OCI-LY7 (cell line): Measurements from ENCODE around the gene XKR7.

Experiments
- CTCF ChIP-seq: fragments of 200-600 bp; sonication (generic); conservative IDR thresholded peaks from 2 replicates; pipeline ENCODE4 v1.5.1; 2014; ENCODE audit warnings: mild to moderate bottlenecking, antibody characterized with exemption, low read length, moderate library complexity, mixed read lengths
- EZH2phosphoT487 ChIP-seq: fragments of 200-600 bp; sonication (generic); IDR thresholded peaks from 2 replicates; pipeline ENCODE4 v1.6.1; 2018; ENCODE audit warnings: low read depth, borderline replicate concordance, mild to moderate bottlenecking, mixed run types, antibody characterized with exemption, low read length, moderate library complexity, mixed read lengths

DNA sequence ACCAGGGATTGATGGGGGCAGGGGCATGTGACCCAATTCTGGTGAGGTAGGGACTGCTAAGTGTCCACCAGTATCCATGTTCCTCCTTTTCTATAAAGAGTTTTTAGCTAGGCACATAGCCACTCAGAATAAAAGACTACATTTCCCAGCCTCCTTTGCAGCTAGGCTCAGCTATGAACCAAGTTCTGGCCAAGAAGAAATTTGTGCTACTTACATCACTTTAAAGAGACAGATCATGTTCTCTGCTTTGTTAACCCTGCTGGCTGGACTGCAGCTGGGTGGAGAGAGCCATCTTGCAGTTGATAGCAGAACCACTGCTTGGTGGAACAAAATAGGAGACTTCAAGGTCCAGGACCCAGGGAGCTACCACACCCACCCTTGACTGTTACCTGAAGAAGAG, 37.0 kb downstream of the XKR7 start:
- TF ChIP-seq CTCF (no peak), EZH2phosphoT487 (no peak)
